HepG2 (cell line): Measurements from ENCODE around the gene PEAK3. TPM values are rescaled to one million over a fixed set of nuclear protein-coding genes. Genes with fewer than 3 reads are reported as not detected.
A peak's percentile ranks its signal among the peaks of the same experiment; 100 is the strongest.

Experiments used
- BHLHE40 ChIP-seq: IDR thresholded peaks from 2 replicates; pipeline ENCODE4 v1.6.1; 2011; ENCODE audit warnings: low read length, improper control_type of control experiment
- BRD4 ChIP-seq: sonication (generic); formaldehyde crosslinking; IDR thresholded peaks from 2 replicates; pipeline ENCODE4 v1.4.0; 2020; ENCODE audit warnings: missing genetic modification reagents
- HNF4G ChIP-seq, 2 experiments: sonication (generic) in 1 of 2; formaldehyde crosslinking in 1 of 2; IDR thresholded peaks; 2 replicates each; pipeline versions ENCODE4 v1.4.0 to v1.6.1; 2011 to 2020; ENCODE audit warnings: borderline replicate concordance in 2 of 2, low read depth in 2 of 2, mild to moderate bottlenecking in 2 of 2, low read length in 1 of 2, missing genetic modification reagents in 1 of 2, moderate library complexity in 1 of 2
- MEIS1 ChIP-seq: sonication (generic); formaldehyde crosslinking; IDR thresholded peaks from 2 replicates; pipeline ENCODE4 v1.9.0; 2021; ENCODE audit warnings: mild to moderate bottlenecking, missing genetic modification reagents, moderate library complexity, borderline replicate concordance
- MLLT10 ChIP-seq: sonication (generic); formaldehyde crosslinking; IDR thresholded peaks from 2 replicates; pipeline ENCODE4 v1.4.0; 2020; ENCODE audit warnings: missing genetic modification reagents
- MXD3 ChIP-seq: IDR thresholded peaks from 2 replicates; pipeline ENCODE4 v1.6.1; 2016; ENCODE audit warnings: mild to moderate bottlenecking, missing biosample characterization, missing genetic modification reagents
- NCOR1 ChIP-seq: fragments of 200-600 bp; sonication (generic); IDR thresholded peaks from 2 replicates; pipeline ENCODE4 v1.7.0; 2017; ENCODE audit warnings: antibody characterized with exemption, low read length, borderline replicate concordance
- NKX3-1 ChIP-seq: sonication (generic); formaldehyde crosslinking; IDR thresholded peaks from 2 replicates; pipeline ENCODE4 v1.5.0; 2020; ENCODE audit warnings: missing genetic modification reagents
- PHF20 ChIP-seq: sonication (generic); formaldehyde crosslinking; IDR thresholded peaks from 2 replicates; pipeline ENCODE4 v1.5.0; 2020; ENCODE audit warnings: mild to moderate bottlenecking, missing genetic modification reagents
- PRDM15 ChIP-seq: sonication (generic); formaldehyde crosslinking; IDR thresholded peaks from 2 replicates; pipeline ENCODE4 v1.4.0; 2020; ENCODE audit warnings: missing genetic modification reagents
- SMAD1 ChIP-seq: sonication (generic); formaldehyde crosslinking; IDR thresholded peaks from 2 replicates; pipeline ENCODE4 v1.4.0; 2020; ENCODE audit warnings: missing genetic modification reagents, low read depth, mild to moderate bottlenecking, borderline replicate concordance
- ZBTB34 ChIP-seq: sonication (generic); formaldehyde crosslinking; IDR thresholded peaks from 2 replicates; pipeline ENCODE4 v1.8.0; 2022; ENCODE audit warnings: mild to moderate bottlenecking, missing genetic modification reagents
- ZFP90 ChIP-seq: sonication (generic); formaldehyde crosslinking; IDR thresholded peaks from 2 replicates; pipeline ENCODE4 v1.8.0; 2022; ENCODE audit warnings: missing genetic modification reagents, mild to moderate bottlenecking, inconsistent platforms, borderline replicate concordance
- ZNF256 ChIP-seq: sonication (generic); formaldehyde crosslinking; conservative IDR thresholded peaks from 2 replicates; pipeline ENCODE4 v1.4.0; 2020; ENCODE audit warnings: missing genetic modification reagents
- ZNF335 ChIP-seq: sonication (generic); formaldehyde crosslinking; IDR thresholded peaks from 2 replicates; pipeline ENCODE4 v1.4.0; 2020; ENCODE audit warnings: missing genetic modification reagents
- ZNF567 ChIP-seq: sonication (generic); formaldehyde crosslinking; IDR thresholded peaks from 2 replicates; pipeline ENCODE4 v1.8.1; 2023; ENCODE audit warnings: mild to moderate bottlenecking, missing genetic modification reagents, borderline replicate concordance
- ZNF737 ChIP-seq: sonication (generic); formaldehyde crosslinking; IDR thresholded peaks from 2 replicates; pipeline ENCODE4 v1.5.0; 2020; ENCODE audit warnings: missing genetic modification reagents, mild to moderate bottlenecking, borderline replicate concordance
- ZNF746 ChIP-seq: sonication (generic); formaldehyde crosslinking; IDR thresholded peaks from 2 replicates; pipeline ENCODE4 v1.8.0; 2022; ENCODE audit warnings: mild to moderate bottlenecking, missing genetic modification reagents
- polyA plus RNA-seq, 8 experiments: library from polyadenylated mRNA; depleted of rRNA in 3 of 8; stranded (reverse) in 7 of 8; unstranded in 1 of 8; fragments of >200 nt; fragmentation: Illumina TruSeq in 4 of 8; extraction: Trizol in 4 of 8; gene quantifications; 2 replicates each; pipeline versions ENCODE4 v1.2.1 to v1.2.3, GENCODE V29; 2011 to 2016; ENCODE audit warnings: low read depth in 4 of 8, missing spikeins in 1 of 8, mixed read lengths in 1 of 8; ENCODE audit not compliant: insufficient read depth in 1 of 8
- total RNA-seq, 5 experiments: library from RNA; depleted of rRNA; stranded (reverse); fragments of >200 nt; fragmentation: Illumina TruSeq; extraction: Trizol; gene quantifications; 2 replicates each; pipeline ENCODE4 v1.2.3, GENCODE V29; 2016; ENCODE audit warnings: low read depth in 1 of 5
- TF ChIP-seq, protein P1 (sequence below): sonication (generic); formaldehyde crosslinking; IDR thresholded peaks from 2 replicates; pipeline ENCODE4 v1.4.0; 2020; ENCODE audit warnings: missing genetic modification reagents

PEAK3 gene
- total and polyA plus RNA-seq, 2 of the 13 experiments (the other 11 are each of a cell fraction or from before 2014, with no cell fraction given): not detected

DNA sequence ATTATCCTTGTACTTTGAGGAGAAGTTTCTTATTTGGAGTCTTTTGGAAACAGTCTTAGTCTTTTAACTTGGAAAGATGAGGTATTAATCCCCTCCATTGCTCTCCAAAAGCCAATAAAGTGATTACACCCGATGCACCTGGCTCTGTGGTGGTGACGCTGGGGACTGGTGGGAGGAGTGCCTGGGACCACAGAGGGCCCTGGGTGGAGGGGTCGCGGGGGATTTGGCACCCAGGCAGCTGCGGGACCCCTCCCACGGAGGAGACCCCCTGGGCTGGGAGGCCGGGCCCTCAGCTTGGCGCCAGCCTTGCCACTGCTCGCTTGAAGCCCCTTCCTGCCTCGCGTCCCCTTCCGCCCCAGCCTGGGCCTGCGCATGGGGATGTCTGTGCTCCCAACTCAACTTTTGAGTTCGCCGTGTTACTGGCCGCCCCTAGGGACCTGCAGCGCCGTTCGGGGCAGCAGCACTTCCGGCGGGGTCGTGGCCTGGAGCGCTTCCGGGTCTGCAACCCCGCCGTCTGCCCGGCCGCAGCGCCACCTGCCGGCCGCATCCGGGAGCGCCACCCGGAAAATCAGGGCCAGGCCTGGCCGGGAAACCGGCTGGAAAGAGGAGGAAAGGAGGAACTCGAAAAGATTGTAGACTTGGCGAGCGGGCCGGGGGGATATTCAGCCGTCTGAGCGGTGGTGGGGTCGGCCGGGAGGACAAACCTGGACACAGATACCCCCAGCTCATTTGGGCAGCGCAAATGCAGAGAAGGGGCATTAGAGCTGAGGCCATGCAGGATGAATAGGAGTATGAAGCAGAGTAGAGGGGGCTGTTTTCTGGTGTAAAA, 8.4 kb downstream of the PEAK3 start (continued):
- TF ChIP-seq PRDM15 (CRISPR knock-in tag) (no peak), ZNF335 (CRISPR knock-in tag) (peak; percentile 57; the same call in 1 of the 2 replicates), NCOR1 (no peak), BHLHE40 (0 out of 2 replicates have a peak, but pooled peaks have one; percentile 31), PHF20 (CRISPR knock-in tag) (peak; percentile 79), BRD4 (CRISPR knock-in tag) (no peak), ZFP90 (CRISPR knock-in tag) (0 out of 2 replicates have a peak, but pooled peaks have one; percentile 13), NKX3-1 (CRISPR knock-in tag) (peak; percentile 25; the same call in 1 of the 2 replicates), ZNF256 (CRISPR knock-in tag) (no peak), HNF4G (IDR thresholded peaks at IDR 0.05; ENCODE audit: borderline replicate concordance, low read depth, low read length) (no peak), HNF4G (CRISPR knock-in tag; IDR thresholded peaks at IDR 0.05; ENCODE audit: borderline replicate concordance, low read depth) (no peak), MLLT10 (no peak), SMAD1 (CRISPR knock-in tag) (no peak), MXD3 (CRISPR knock-in tag) (peak; percentile 52), ZNF567 (CRISPR knock-in tag) (no peak), MEIS1 (no peak), ZNF746 (no peak), ZBTB34 (CRISPR knock-in tag) (no peak), ZNF737 (CRISPR knock-in tag) (no peak)
- TF ChIP-seq, protein P1, sequence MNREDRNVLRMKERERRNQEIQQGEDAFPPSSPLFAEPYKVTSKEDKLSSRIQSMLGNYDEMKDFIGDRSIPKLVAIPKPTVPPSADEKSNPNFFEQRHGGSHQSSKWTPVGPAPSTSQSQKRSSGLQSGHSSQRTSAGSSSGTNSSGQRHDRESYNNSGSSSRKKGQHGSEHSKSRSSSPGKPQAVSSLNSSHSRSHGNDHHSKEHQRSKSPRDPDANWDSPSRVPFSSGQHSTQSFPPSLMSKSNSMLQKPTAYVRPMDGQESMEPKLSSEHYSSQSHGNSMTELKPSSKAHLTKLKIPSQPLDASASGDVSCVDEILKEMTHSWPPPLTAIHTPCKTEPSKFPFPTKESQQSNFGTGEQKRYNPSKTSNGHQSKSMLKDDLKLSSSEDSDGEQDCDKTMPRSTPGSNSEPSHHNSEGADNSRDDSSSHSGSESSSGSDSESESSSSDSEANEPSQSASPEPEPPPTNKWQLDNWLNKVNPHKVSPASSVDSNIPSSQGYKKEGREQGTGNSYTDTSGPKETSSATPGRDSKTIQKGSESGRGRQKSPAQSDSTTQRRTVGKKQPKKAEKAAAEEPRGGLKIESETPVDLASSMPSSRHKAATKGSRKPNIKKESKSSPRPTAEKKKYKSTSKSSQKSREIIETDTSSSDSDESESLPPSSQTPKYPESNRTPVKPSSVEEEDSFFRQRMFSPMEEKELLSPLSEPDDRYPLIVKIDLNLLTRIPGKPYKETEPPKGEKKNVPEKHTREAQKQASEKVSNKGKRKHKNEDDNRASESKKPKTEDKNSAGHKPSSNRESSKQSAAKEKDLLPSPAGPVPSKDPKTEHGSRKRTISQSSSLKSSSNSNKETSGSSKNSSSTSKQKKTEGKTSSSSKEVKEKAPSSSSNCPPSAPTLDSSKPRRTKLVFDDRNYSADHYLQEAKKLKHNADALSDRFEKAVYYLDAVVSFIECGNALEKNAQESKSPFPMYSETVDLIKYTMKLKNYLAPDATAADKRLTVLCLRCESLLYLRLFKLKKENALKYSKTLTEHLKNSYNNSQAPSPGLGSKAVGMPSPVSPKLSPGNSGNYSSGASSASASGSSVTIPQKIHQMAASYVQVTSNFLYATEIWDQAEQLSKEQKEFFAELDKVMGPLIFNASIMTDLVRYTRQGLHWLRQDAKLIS (CRISPR knock-in tag): no peak
